LNCaP clone FGC (cell line): ENCODE data around the gene TIE1.

Source experiments
- DNase-seq: peaks from one replicate; pipeline ENCODE4 v3.0.0-alpha.2; 2011; ENCODE audit warnings: low read depth
- H3K4me3 ChIP-seq: 2 replicates; pipeline ENCODE4 v1.5.1; 2011; ENCODE audit warnings: mild to moderate bottlenecking, low read depth, low read length, control low read depth
- CTCF ChIP-seq: IDR thresholded peaks from 2 replicates; pipeline ENCODE4 v1.5.1; 2012; ENCODE audit warnings: mild to moderate bottlenecking; ENCODE audit not compliant: control insufficient read depth, insufficient read depth; ENCODE audit errors: extremely low read depth

TIE1 gene

DNA sequence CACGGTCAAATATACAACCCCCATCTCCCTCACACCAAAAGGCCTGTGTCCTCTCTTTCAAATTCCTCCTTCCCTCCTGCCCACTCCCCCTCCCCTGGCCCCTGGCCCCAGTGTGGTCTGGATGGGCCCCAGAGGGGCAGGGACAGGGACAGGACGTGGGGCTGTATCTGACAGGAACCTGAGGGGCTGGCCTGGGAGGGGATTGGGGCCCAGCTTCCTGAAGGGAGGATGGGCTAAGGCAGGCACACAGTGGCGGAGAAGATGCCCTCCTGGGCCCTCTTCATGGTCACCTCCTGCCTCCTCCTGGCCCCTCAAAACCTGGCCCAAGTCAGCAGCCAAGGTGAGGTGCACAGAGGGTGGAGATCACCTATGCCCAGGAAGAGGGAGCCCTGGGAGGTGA lies 36.8 kb downstream of the TIE1 start, which contains the start of gene MPL:
Gene MPL (plus strand): TSS at position 231 of the 400 bp plus-strand sequence. CDS start 31 bp downstream, at position 262.
- TF ChIP-seq CTCF: no peak
- no peak for DNase-seq
- no peak within 1 kb of the TSS for H3K4me3 ChIP-seq

DNA sequence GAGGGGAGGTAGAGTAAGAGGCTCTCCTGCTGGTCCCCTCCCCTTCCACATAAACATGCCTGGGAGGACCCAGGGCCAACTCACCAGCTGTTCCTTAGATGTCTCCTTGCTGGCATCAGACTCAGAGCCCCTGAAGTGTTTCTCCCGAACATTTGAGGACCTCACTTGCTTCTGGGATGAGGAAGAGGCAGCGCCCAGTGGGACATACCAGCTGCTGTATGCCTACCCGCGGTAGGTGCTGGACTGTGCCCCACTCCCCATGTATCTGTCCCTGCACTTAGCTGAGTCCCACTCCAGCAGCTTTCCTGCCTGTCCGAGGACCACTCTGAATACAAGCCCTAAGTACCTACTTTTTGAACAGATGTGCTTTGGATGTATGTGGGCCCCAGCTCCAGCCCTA lies 37.2 kb downstream of the TIE1 start:
- TF ChIP-seq CTCF: no peak
- H3K4me3 ChIP-seq: no peak overlapping the region
- DNase-seq: no peak

DNA sequence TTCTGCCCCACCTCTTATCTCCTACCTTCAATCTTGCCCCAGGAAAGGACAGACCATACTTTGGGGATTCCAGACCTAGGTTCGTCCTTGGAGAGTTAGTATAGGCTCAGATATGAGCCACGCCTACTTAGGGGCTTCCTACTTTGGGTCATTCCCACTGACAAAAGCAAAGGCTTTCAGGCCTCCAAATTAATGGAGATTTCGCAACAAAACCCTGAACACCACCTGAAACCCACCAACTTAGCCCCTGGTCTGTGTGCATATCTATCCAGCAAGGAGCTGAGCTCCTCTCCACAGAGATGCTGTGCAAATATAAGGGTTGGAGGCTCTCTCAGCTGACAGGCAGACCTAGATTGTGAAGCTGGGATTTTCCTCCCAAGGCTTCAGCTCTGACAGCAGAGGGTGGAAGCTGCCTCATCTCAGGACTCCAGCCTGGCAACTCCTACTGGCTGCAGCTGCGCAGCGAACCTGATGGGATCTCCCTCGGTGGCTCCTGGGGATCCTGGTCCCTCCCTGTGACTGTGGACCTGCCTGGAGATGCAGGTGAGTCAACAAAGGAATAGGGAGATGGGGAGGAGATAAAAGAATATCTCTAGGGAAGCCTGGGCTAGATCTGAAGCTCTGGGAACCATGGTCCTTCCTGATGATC lies 38.9 kb downstream of the TIE1 start:
- no peak overlapping the region for H3K4me3 ChIP-seq
- DNase-seq: no peak
- TF ChIP-seq CTCF: no peak

DNA sequence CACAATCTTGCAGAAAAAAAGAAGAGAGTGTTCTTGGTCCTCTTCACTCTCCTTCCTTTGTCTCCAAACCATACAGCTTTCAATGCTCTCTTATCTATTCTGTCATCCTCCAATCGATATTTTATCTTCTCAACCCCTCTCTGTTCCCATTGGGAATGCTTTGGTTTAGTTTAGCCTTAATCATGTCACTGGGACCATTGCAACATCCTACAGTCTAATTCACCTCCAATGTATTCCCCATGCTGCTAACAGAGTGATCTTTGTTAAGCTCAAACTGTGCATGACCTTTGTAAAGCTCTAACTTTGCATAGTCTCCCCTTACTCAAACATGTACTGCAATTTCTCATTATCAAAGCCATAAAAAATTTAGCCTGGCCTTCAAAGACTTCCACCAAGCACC lies 39.8 kb downstream of the TIE1 start:
- no peak overlapping the region for H3K4me3 ChIP-seq
- no peak for TF ChIP-seq CTCF
- no peak for DNase-seq

DNA sequence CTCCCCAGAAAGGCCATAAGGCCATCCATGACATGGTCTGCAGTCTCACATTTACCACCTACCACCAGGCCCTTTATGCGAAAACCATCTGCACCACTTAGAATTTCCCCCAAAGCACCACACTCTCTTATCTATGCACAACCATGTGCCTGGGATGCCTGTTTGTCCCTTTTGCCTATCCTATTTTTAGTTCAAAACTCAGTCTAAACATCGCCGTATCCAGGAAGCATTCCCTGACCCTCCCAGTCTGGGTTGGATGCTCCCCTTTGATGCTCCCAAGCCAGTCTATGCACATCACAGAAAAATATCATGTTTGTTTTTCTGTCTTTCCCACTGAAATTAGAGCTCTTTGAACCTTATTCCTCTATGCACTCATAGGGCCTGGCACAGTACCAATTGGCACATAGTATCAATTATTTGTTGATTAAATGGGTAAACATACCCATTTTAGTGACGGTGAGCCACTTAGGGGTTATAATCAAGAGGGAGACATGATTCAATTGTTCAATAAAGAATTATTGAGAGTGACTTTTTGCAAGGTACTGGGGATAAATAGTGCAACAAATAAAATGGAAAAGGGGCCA lies 43.6 kb downstream of the TIE1 start:
- no peak for DNase-seq
- no peak for TF ChIP-seq CTCF
- no peak overlapping the region for H3K4me3 ChIP-seq

DNA sequence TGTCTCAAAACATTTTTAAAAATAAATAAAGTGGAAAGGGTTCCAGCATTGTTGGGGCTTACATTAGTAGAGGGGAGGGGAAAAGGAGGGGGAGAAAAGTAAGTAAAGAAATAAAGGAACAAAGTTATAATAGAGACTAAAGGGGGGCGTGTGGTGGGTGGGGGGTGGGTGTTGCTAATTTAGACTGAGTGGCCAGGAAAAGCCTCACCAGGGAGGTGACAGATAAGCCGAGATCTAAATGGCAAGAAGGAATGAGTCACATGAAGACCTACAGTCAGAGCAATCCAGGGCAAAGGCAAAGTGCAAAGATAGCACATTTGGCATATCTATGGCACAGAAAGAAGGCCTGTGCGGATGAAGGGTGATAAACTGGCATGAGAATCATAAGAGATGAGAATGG lies 44.3 kb downstream of the TIE1 start:
- no peak for DNase-seq
- TF ChIP-seq CTCF: no peak
- H3K4me3 ChIP-seq: no peak overlapping the region

GRCh38 chr1:43346636-43347035 lies 45.9 kb downstream of the TIE1 start:
- H3K4me3 ChIP-seq: no peak overlapping the region
- no peak for DNase-seq
- no peak for TF ChIP-seq CTCF
